A549 (cell line): ENCODE measurements around the gene CHST10. TPM values are rescaled to one million over a fixed set of nuclear protein-coding genes. Genes with fewer than 3 reads are reported as not detected.

Experiments
- ATAC-seq, 2 experiments: fragments of 200-7000 bp in 1 of 2; fragments of >200 bp in 1 of 2; cut with Nextera tagmentation in 1 of 2; cut with Tn5 transposase in 1 of 2; 3 replicates each; pipeline versions ENCODE4 v1.8.0 to v1.9.1; 2018 to 2020; ENCODE audit warnings: mild to moderate bottlenecking in 1 of 2, moderate library complexity in 1 of 2
- CTCF ChIA-PET: fragments of 300-600 bp; sonication (Branson Sonifier 250); formaldehyde crosslinking; extraction: SDS; loops from one replicate; lab custom pipeline; 2021; ENCODE audit warnings: antibody characterized with exemption, inconsistent platforms; lab: Yijun Ruan, JAX
- POLR2A ChIA-PET: fragments of 350-600 bp; formaldehyde crosslinking; extraction: SDS; loops from one replicate; lab custom pipeline; 2021; ENCODE audit warnings: antibody characterized with exemption, inconsistent platforms; lab: Yijun Ruan, JAX
- DNase-seq, 2 experiments: peaks; one replicate each; pipeline versions ENCODE4 v3.0.0 to v3.0.0-alpha.2; 2011 to 2016; ENCODE audit warnings: low read depth in 1 of 2, low spot score in 1 of 2
- FAIRE-seq: peaks from 2 replicates; lab custom pipeline; 2011; peaks lifted over from hg19 to GRCh38; lab: Jason Lieb, UNC
- H3K27ac ChIP-seq, 2 experiments: fragments of >200 bp; sonication (Bioruptor Twin); formaldehyde crosslinking; 3 replicates each; pipeline ENCODE4 v1.5.1; 2016 to 2017
- H3K4me1 ChIP-seq: fragments of >200 bp; sonication (Bioruptor Twin); formaldehyde crosslinking; 3 replicates; pipeline ENCODE4 v1.6.1; 2016
- H3K4me2 ChIP-seq: fragments of >200 bp; sonication (Bioruptor Twin); formaldehyde crosslinking; 3 replicates; pipeline ENCODE4 v1.6.1; 2016
- H3K4me3 ChIP-seq: fragments of >200 bp; sonication (Bioruptor Twin); formaldehyde crosslinking; 3 replicates; pipeline ENCODE4 v1.5.1; 2016
- H3K9me3 ChIP-seq: fragments of >200 bp; sonication (Bioruptor Twin); formaldehyde crosslinking; 3 replicates; pipeline ENCODE4 v1.6.1; 2016
- BCL3 ChIP-seq: fragments of >200 bp; sonication (Bioruptor Twin); formaldehyde crosslinking; IDR thresholded peaks from 3 replicates; pipeline ENCODE4 v1.6.1; 2016
- CHD4 ChIP-seq: fragments of 200-600 bp; sonication (generic); IDR thresholded peaks from 2 replicates; pipeline ENCODE4 v1.6.1; 2016; ENCODE audit warnings: antibody characterized with exemption, mild to moderate bottlenecking, borderline replicate concordance
- EP300 ChIP-seq, 2 experiments: fragments of >200 bp; sonication (Bioruptor Twin); formaldehyde crosslinking; IDR thresholded peaks; 2 replicates in 1 of 2; 3 replicates in 1 of 2; pipeline ENCODE4 v1.6.1; 2016 to 2017
- ESRRA ChIP-seq: fragments of 150-350 bp; IDR thresholded peaks from 2 replicates; pipeline ENCODE4 v1.6.1; 2014; ENCODE audit warnings: mild to moderate bottlenecking, low read length, borderline replicate concordance
- FOSB ChIP-seq: fragments of 250-450 bp; sonication (Bioruptor Pico); IDR thresholded peaks from 2 replicates; pipeline ENCODE4 v1.5.0; 2020; ENCODE audit warnings: mild to moderate bottlenecking, moderate library complexity
- GATA3 ChIP-seq: IDR thresholded peaks from 2 replicates; pipeline ENCODE4 v1.6.1; 2012; ENCODE audit warnings: borderline replicate concordance
- JUNB ChIP-seq: fragments of >200 bp; sonication (Bioruptor Twin); formaldehyde crosslinking; IDR thresholded peaks from 2 replicates; pipeline ENCODE4 v1.6.1; 2016
- MAZ ChIP-seq: fragments of 150-350 bp; IDR thresholded peaks from 2 replicates; pipeline ENCODE4 v1.6.1; 2014; ENCODE audit warnings: antibody characterized with exemption, low read depth, low read length, borderline replicate concordance
- NR3C1 ChIP-seq: fragments of >200 bp; sonication (Bioruptor Twin); formaldehyde crosslinking; IDR thresholded peaks from 3 replicates; pipeline ENCODE4 v1.6.1; 2017
- PHF8 ChIP-seq: fragments of 200-600 bp; sonication (generic); IDR thresholded peaks from 2 replicates; pipeline ENCODE4 v1.6.1; 2016; ENCODE audit warnings: low read depth, mild to moderate bottlenecking, antibody characterized with exemption, moderate library complexity, borderline replicate concordance
- POLR2A ChIP-seq: IDR thresholded peaks from 2 replicates; pipeline ENCODE4 v1.6.1; 2012; ENCODE audit warnings: mild to moderate bottlenecking, low read length
- RARB ChIP-seq: fragments of 250-450 bp; sonication (Bioruptor Pico); IDR thresholded peaks from 2 replicates; pipeline ENCODE4 v1.8.0; 2021; ENCODE audit warnings: mild to moderate bottlenecking, moderate library complexity
- REST ChIP-seq: fragments of 200-600 bp; sonication (generic); IDR thresholded peaks from 2 replicates; pipeline ENCODE4 v1.6.1; 2016; ENCODE audit warnings: antibody characterized with exemption, mild to moderate bottlenecking, moderate library complexity
- RNF2 ChIP-seq: fragments of 200-600 bp; sonication (generic); IDR thresholded peaks from 2 replicates; pipeline ENCODE4 v1.6.1; 2016; ENCODE audit warnings: low read depth, mild to moderate bottlenecking, antibody characterized with exemption, moderate library complexity, borderline replicate concordance
- TFCP2L1 ChIP-seq: fragments of 250-450 bp; sonication (Bioruptor Pico); IDR thresholded peaks from 2 replicates; pipeline ENCODE4 v1.5.0; 2021; ENCODE audit warnings: mild to moderate bottlenecking
- ZC3H11A ChIP-seq: fragments of 450-650 bp; IDR thresholded peaks from 2 replicates; pipeline ENCODE4 v1.6.1; 2014; ENCODE audit warnings: antibody characterized with exemption, mild to moderate bottlenecking
- WGBS: methylation state at CpG from one replicate; pipeline ENCODE4 v1.1.6; 2017; ENCODE audit errors: missing lambda C conversion rate; 5-methylcytosine and 5-hydroxymethylcytosine counted together
- polyA plus RNA-seq, 4 experiments: library from polyadenylated mRNA; depleted of rRNA in 3 of 4; stranded (reverse); fragments of >200 nt; fragmentation: RNase III in 1 of 4; extraction: RNeasy Plus Mini Kit Qiagen cat#74134 plus additional on column Dnase treatment in 1 of 4; gene quantifications; 2 replicates in 3 of 4; 3 replicates in 1 of 4; pipeline ENCODE4 v1.2.3, GENCODE V29; 2011 to 2017
- TF ChIP-seq, protein P1 (sequence below): fragments of >200 bp; sonication (Bioruptor Twin); formaldehyde crosslinking; IDR thresholded peaks from 3 replicates; pipeline ENCODE4 v1.5.1; 2016
- TF ChIP-seq, protein P2 (sequence below): fragments of 150-350 bp; IDR thresholded peaks from 2 replicates; pipeline ENCODE4 v1.6.1; 2014; ENCODE audit warnings: low read depth, mild to moderate bottlenecking, low read length

Gene CHST10
- polyA plus RNA-seq, 2 of the 4 experiments (the other 2 are of a cell fraction), result 16.6 to 24.0 TPM

DNA sequence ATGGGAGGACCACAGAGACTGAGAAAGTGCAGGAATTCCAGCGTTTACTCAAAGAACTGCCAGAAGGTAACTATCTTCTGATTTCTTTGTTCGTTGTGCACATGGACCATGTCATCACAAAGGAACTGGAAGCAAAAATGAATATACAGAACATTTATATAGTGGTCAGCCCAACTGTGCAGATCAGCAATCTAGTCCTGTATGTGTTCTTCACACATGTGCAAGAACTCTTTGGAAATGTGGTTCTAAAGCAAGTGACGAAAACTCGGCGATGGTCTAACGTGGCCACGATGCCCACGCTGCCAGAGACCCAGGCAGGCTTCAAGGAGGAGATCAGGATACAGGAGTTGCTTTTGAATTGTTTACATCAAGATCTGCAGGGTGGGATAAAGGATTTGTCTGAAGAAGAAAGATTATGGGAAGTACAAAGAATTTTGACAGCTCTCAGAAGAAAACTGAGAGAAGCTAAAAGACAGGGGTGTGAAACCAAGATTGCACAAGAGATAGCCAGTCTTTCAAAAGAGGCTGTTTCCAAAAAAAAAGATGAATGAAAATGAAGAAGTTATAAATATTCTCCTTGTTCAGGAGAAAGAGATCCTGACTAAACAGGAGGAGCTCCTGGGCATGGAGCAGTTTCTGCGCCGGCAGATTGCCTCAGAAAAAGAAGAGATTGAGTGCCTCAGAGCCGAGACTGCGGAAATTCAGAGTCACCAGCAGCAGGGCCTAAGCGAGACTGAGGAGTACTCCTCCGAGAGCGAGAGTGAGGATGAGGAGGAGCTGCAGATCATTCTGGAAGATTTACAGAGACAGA, 8.3 kb upstream of the CHST10 start:
- POLR2A ChIA-PET, result no interaction called here
- peaks cover 10% of the 10 kb centered on the region; the same call in 2 of the 3 replicates for H3K9me3 ChIP-seq
- no peak overlapping the region for H3K4me3 ChIP-seq
- WGBS, result 77% methylated on average over 15 of the region's 15 CpGs
- no peak overlapping the region for H3K27ac ChIP-seq
- H3K4me1 ChIP-seq, result no peaks in the 10 kb centered on the region
- CTCF ChIA-PET, result interaction anchor here (1.2 to 2.2 kb wide), 2 partner anchors 160 to 164 kb away, joined by 3 to 11 read pairs; no protein-coding TSS in a partner anchor
- TF ChIP-seq MAZ (no peak), TFCP2L1 (no peak), RARB (CRISPR knock-in tag) (no peak), FOSB (no peak), PHF8 (no peak), POLR2A (no peak), CHD4 (no peak), ZC3H11A (no peak), JUNB (no peak), REST (no peak)
- TF ChIP-seq, protein P1, sequence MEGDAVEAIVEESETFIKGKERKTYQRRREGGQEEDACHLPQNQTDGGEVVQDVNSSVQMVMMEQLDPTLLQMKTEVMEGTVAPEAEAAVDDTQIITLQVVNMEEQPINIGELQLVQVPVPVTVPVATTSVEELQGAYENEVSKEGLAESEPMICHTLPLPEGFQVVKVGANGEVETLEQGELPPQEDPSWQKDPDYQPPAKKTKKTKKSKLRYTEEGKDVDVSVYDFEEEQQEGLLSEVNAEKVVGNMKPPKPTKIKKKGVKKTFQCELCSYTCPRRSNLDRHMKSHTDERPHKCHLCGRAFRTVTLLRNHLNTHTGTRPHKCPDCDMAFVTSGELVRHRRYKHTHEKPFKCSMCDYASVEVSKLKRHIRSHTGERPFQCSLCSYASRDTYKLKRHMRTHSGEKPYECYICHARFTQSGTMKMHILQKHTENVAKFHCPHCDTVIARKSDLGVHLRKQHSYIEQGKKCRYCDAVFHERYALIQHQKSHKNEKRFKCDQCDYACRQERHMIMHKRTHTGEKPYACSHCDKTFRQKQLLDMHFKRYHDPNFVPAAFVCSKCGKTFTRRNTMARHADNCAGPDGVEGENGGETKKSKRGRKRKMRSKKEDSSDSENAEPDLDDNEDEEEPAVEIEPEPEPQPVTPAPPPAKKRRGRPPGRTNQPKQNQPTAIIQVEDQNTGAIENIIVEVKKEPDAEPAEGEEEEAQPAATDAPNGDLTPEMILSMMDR, result no peak
- TF ChIP-seq, protein P2, sequence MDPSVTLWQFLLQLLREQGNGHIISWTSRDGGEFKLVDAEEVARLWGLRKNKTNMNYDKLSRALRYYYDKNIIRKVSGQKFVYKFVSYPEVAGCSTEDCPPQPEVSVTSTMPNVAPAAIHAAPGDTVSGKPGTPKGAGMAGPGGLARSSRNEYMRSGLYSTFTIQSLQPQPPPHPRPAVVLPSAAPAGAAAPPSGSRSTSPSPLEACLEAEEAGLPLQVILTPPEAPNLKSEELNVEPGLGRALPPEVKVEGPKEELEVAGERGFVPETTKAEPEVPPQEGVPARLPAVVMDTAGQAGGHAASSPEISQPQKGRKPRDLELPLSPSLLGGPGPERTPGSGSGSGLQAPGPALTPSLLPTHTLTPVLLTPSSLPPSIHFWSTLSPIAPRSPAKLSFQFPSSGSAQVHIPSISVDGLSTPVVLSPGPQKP, result no peak
- TF ChIP-seq, all 56 proteins: peak for 0
- no peak for ATAC-seq
- DNase-seq, result no peak
- FAIRE-seq, result no peak
- H3K4me2 ChIP-seq, result no peak overlapping the region

DNA sequence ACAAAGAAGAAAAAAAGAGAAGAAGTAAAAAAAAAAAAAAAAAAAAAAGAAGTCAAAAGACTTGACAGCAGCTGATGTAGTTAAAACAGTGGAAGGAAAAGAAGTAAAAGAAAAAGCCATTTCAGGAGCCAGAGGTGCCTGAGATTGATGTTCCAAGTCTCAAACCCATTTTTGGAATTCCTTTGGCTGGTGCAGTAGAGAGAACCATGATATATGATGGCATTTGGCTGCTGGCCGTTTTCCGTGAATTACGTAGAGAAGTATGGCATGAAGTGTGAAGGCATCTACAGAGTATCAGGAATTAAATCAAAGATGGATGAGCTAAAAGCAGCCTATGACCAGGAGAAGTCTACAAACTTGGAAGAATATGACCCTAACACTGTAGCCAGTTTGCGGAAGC, 7.6 kb upstream of the CHST10 start:
- WGBS, result 89% methylated on average over 4 of the region's 4 CpGs
- DNase-seq (no peak), FAIRE-seq (no peak)
- Histone ChIP-seq H3K27ac (no peak overlapping the region), H3K4me3 (no peak overlapping the region), H3K4me2 (no peak overlapping the region), H3K4me1 (no peaks in the 10 kb centered on the region)
- no peak for TF ChIP-seq BCL3
- no peak for TF ChIP-seq GATA3
- no peak for TF ChIP-seq NR3C1
- no peak for TF ChIP-seq EP300 (IDR thresholded peaks at IDR 0.05)
- TF ChIP-seq RNF2, result no peak
- TF ChIP-seq POLR2A, result no peak
- TF ChIP-seq ESRRA, result no peak
- TF ChIP-seq FOSB, result no peak
- TF ChIP-seq, all 56 proteins: peak for 0
- POLR2A ChIA-PET, result no interaction called here
- CTCF ChIA-PET, result interaction anchor here (0.9 to 2.2 kb wide), 3 partner anchors 16 to 163 kb away, joined by 3 to 11 read pairs (median 4); no protein-coding TSS in a partner anchor
- peaks cover 7% of the 10 kb centered on the region; the same call in 1 of the 3 replicates for H3K9me3 ChIP-seq
- no peak for ATAC-seq
